CD1c-positive myeloid dendritic cell (primary cell): ENCODE measurements around the gene HAND1.

Source experiments
- DNase-seq: peaks from one replicate; pipeline ENCODE4 v3.0.0-alpha.2; 2016; ENCODE audit errors: extremely low spot score

Gene HAND1

GRCh38 chr5:154478752-154479159 lies 729 bp upstream of the HAND1 start:
- DNase-seq: no peak

- peak; percentile 16 for DNase-seq
These were observed 424 bp downstream of the HAND1 start for GRCh38 chr5:154477382-154478223.

GRCh38 chr5:154476354-154477205 lies 1.4 kb downstream of the HAND1 start:
- DNase-seq: peak; percentile 13

- DNase-seq: no peak
These were observed 2.3 kb downstream of the HAND1 start for GRCh38 chr5:154475591-154476353.

GRCh38 chr5:154474396-154475334 lies 3.4 kb downstream of the HAND1 start:
- DNase-seq: no peak

- no peak for DNase-seq
These were observed 4.3 kb downstream of the HAND1 start for GRCh38 chr5:154473581-154474283.

GRCh38 chr5:154472871-154473580 lies 5.0 kb downstream of the HAND1 start:
- DNase-seq: no peak

GRCh38 chr5:154470947-154471870 lies 6.8 kb downstream of the HAND1 start:
- DNase-seq: no peak

- no peak for DNase-seq
These were observed 7.9 kb downstream of the HAND1 start for GRCh38 chr5:154470137-154470536.

GRCh38 chr5:154467655-154468354 lies 10.2 kb downstream of the HAND1 start:
- peak; percentile 69 for DNase-seq

- DNase-seq: no peak
These were observed 11.4 kb downstream of the HAND1 start for GRCh38 chr5:154466671-154467070.

GRCh38 chr5:154466147-154466546 lies 11.9 kb downstream of the HAND1 start:
- no peak for DNase-seq

GRCh38 chr5:154465169-154465568 lies 12.9 kb downstream of the HAND1 start:
- peak; percentile 38 for DNase-seq

GRCh38 chr5:154464438-154464837 lies 13.6 kb downstream of the HAND1 start:
- no peak for DNase-seq

GRCh38 chr5:154461531-154461930 lies 16.5 kb downstream of the HAND1 start:
- no peak for DNase-seq

GRCh38 chr5:154460172-154460571 lies 17.9 kb downstream of the HAND1 start:
- no peak for DNase-seq

GRCh38 chr5:154459015-154459414 lies 19.0 kb downstream of the HAND1 start:
- no peak for DNase-seq

- no peak for DNase-seq
These were observed 21.5 kb downstream of the HAND1 start for GRCh38 chr5:154456540-154456939.
